ENCODE measurements around the gene ARL6IP6.
"Not testable (repeated sequence)": the region's sequence is repeated elsewhere in the genome, so short reads cannot be mapped to it uniquely, and the experiment has no call there.

The ARL6IP6 gene

DNA sequence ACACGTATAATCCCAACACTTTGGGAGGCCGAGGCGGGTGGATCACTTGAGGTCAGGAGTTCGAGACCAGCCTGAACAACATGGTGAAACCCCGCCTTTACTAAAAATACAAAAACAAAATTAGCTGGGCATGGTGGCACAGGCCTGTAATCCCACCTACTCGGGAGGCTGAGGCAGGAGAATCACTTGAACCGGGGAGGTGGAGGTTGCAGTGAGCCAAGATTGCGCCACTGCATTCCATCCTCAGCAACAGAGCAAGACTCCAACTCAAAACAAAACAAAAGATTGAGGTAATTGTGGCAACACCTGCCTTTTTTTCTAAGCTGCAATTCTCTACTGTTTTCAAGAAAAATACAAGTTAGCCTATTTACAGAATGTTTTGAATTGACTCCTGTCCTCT, 4.2 kb downstream of the ARL6IP6 start:
- DNase-seq (ENCODE audit: low read depth): not testable (repeated sequence)

DNA sequence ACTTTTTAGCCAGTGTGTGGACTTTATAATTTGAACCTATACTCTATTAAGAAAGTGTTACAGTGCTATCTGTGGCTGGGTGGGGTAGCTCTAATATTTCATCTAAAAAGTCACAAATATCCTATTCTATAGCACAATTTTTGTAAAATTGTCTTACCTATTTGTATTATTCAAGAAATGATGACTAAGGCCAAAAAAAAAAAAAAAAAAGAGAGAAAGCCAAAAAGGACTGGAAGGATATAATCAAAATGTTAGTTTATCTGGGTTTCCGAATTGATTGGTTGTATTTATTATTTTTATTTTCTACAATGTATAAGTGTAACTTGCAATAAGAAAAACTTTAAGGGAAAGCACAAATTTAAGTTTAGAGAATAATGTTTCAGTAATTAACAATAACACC, 5.5 kb downstream of the ARL6IP6 start:
- DNase-seq (ENCODE audit: low read depth): no peak

DNA sequence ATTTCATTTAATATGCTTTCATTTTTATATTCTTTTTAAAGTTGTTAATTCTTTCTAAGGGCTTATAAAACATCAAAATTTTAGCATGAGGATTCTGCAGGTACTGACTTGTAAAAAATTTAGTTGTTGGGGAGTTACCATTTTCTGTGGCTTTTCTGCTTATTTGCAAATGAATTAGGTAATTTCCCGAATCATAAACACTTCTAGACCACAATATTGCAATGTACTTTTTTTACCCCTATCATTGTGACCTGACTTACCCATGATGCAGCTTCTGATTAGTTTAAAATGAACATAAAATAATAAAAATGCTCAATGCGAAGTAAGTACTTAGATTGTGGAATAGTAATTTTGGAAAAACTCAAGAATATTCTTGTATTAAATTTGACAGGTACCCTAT, 11.4 kb downstream of the ARL6IP6 start:
- no peak for DNase-seq (ENCODE audit: low read depth)

DNA sequence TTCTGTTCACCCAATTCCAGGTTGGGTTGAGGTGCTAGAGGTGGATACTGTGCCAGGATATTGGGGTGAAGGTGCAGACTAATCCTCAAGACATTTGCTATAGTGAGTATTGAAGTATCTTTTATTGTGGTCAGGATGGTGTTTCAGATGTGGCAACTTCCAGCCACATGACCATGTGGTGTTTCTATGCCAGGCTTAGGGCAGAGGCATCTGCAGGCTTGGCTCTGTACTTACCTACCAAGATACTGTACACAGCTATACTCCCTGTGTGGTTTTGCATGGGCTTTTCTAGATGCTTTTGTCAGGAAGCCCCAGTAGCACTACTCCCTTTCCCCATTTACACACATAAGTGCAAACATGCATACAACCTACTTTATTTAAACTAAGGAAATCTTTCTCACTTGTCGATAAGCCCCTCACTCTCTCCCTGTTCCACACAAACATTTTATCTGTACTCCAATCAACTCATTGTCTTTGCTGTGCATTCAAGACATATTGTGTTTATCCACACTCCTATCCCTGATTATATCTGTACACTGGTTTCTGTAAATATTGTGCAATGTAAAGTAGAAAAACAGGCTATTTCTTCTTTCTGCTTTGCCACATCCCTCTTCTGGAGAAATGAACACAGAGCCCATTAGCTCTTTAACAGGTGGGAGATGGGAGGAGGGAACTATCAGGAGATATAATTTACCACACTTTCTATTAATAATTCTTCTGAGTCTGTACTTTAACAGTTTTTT, 12.3 kb downstream of the ARL6IP6 start:
- peak; percentile 70 for DNase-seq (ENCODE audit: low read depth)

DNA sequence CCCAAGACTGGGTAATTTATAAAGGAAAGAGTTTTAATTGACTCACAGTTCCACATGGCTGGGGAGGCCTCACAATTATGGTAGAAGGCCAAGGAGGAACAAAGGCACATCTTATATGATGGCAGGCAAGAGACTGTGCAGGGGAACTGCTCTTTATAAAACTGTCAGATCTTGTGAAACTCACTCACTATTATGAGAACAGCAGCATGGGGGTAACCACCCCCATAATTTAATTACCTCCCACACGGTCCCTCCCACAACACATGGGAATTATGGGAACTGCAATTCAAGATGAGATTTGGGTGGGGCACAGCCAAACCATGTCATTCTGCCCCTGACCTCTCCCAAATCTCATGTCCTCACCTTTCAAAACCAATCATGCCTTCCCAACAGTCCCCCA, 19.1 kb downstream of the ARL6IP6 start:
- DNase-seq (ENCODE audit: low read depth): not testable (repeated sequence)

DNA sequence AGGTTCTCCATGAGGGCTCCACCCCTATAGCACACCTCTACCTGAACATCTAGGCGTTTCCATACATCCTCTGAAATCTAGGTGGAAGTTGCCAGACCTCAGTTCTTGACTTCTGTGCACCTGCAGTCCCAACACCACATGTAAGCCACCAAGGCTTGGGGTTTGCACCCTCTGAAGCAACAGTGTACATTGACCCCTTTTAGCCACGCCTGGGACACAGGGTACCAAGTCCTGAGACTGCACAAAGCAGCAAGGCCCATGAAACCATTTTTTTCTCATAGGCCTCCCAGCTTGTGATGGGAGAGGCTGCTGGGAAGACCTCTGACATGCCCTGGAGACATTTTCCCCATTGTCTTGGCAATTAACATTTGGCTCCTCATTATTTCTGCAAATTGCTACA, 20.0 kb downstream of the ARL6IP6 start:
- no peak for DNase-seq (ENCODE audit: low read depth)

DNA sequence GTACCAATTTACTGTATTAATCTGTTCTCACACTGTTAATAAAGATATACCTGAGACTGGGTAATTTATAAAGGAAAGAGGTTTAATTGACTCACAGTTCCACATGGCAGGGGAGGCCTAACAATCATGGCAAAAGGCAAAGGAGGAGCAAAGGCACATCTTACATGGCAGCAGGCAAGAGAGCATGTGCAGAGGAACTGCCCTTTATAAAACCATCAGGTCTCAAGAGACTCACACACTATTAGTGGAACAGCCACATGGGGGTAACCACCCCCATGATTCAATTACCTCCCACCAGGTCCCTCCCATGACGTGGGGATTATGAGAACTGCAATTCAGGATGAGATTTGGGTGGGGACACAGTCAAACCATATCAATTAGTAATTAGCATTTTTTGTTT, 21.3 kb downstream of the ARL6IP6 start:
- not testable (repeated sequence) for DNase-seq (ENCODE audit: low read depth)

DNA sequence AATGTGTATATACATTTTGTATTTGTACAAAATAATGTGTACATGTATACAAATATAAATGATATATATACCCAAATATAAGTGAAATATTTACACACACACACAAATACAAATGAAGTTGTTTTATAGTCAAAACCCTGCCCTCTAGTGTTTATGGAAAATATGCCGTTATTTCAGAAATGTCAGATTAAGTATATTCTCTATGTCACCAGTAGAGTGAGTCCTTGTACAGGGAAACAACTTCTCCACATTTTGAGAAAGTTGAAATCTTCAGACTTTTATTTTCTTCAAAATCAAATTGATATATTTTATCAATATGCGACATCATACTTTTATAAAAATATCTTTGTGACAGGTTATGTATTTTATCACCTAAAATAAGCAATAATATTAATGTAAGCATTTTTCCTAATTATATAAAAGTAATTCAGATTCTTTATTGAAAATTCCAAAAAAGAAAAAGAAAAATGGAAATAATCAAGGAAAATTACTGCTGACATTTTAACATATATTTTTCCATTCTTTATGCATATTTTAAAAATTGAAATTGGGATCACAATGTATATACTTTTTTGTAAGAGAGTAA, 22.4 kb downstream of the ARL6IP6 start:
- DNase-seq (ENCODE audit: low read depth): peak; percentile 71

DNA sequence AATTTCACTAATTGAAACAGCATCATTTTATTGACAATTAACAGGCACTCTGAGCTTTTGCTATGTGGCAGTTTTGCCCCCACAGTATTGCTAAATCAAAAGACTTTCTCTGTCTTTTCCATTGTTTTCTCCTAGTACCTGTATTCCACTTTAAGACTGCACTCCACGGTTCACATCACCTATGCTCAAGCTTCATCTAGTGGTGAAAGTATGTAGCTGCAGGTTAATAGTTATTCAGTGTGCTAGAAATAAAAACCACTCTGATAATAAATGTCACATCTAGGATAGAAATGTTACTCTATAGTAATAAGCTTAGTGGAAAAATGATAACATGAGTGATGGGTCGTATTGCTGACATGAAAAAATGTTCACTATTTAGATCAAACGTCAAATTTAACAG, 24.6 kb downstream of the ARL6IP6 start:
- no peak for DNase-seq (ENCODE audit: low read depth)

DNA sequence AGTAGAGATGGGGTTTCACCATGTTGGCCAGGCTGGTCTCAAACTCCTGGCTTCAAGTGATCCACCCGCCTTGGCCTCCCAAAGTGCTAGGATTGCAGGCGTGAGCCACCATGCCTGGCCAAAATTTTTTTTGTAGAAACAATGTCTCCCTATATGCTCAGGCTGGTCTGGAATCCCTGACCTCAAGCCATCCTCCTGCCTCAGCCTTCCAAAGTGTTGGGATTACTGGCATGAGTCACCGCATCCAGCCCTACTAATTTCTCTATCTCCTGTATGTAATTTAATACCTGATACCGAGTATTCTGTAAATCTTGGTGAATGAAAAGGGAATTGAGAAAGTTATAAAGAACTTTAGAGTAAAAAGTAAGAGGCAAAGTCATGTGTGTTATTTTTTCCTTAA, 29.3 kb downstream of the ARL6IP6 start:
- DNase-seq (ENCODE audit: low read depth): peak; percentile 57

DNA sequence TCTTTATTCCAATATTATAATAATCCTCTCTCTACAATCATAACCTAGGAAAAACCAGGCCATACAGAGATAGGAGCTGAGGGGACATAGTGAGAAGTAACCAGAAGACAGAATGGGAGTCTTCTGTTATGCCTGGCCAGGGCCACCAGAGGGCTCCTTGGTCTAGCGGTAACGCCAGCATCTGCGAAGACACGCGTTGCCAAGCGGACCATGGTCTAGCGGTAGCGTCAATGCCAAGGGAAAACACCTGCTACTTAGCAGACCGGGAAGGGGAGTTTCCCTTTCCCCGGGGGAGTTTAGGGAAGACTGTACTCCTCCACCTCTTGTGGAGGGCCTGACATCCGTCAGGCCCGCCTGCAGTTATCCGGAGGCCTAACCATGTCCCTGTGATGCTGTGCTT, 36.6 kb downstream of the ARL6IP6 start:
- no peak for DNase-seq (ENCODE audit: low read depth)

DNA sequence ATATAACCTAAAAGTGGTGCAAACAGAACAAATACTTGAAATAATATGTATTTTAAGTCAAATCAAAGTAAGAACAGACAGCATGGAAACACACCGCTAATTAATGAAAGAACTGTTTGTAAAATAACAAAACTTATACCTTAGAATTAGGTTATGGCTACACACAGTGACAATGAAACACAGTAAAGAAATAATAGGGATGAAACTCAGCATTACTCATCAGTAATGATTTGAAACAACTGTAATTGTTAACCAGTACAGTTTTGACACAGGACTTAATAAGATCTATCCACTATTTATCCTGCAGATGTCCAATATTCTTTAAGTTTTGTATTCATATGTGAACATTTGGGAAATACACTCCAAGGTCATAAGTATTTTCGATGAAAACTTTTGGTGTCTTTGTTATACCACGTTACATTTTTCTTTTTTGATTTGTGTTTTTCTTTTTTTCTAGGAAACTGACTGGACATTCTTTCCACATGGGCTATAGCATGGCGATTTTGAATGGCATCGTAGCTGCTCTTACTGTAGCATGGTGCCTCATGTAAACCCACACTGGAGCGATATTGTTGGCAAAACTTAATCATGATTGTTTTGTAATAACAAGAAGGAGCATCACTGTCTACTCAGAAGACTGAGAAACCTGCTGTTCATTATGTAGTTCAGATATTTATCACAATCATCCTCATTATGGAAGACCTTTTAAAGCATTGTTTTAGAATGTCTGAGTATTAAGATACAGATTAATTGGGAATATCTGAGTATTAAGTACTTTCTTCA, 41.1 kb downstream of the ARL6IP6 start:
- no peak for DNase-seq (ENCODE audit: low read depth)

DNA sequence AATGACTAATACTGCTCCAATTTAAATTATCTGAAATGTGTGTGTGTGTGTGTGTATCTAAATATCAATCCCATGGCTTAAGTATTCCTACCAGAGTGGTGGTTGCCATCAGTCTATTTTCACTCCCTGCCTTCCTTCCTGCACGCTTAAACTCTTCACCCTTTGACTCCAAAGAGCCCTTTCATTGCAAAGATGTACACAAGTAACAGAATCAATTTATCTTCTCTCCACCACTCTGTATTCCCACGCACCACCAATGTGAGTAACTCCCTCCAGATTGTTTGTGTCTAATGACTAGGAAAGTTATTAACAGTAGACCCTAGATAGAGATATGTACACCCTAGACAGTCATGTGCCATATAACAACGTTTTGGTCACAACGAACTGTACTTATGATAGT, 42.8 kb downstream of the ARL6IP6 start:
- no peak for DNase-seq (ENCODE audit: low read depth)

DNA sequence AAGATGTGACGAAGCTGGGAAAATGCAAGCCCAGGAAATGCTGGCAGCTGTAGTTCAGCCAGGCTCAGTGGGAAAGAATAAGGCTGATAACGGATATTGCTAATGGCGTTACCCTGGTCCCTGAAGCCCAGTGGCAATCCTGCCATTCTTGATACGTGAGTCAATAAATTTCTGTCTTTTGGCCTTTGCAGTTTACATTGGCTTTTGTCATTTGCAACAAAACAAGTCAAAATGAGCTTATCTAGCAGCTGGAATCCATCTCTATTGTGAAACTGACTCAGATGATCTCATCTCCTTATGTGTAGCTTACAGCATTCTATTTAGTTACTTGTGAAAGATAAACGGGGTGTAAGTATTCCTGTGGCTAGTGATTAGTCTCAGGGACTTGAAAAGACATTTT, 43.8 kb downstream of the ARL6IP6 start:
- peak; percentile 95 for DNase-seq (ENCODE audit: low read depth)

DNA sequence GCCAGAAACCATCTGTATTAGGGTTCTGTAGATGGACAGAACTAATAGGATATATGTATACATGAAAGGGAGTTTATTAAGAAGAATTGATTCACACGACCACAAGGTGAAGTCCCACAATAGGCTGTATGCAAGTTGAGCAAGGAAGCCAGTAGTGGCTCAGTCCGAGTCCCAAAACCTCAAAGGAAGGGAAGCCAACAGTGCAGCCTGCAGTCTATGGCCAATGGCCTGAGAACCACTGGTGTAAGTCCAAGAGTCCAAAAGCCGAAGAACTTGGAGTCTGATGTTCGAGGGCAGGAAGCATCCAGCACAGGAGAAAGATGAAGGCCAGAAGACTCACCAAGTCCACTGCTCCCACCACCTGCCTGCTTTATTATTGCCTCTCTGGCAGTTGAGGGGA, 44.8 kb downstream of the ARL6IP6 start:
- DNase-seq (ENCODE audit: low read depth): not testable (repeated sequence)

DNA sequence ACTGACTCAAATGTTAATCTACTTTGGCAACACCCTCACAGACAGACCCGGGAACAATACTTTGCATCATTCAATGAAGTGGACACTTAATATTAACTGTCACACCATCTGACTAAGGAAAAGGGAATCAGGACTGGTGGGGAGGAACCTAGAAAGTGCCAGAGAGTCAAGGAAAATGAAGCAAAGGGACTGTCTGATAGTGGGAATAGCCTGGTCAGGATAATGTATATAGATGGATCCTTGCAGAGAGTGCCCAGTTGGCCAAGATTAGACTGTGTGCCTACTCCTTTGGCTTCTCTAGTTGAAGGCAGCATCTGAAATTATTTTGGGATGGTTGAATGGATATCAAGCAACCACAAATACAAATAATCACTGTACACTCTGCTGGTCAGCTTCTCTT, 45.2 kb downstream of the ARL6IP6 start:
- no peak for DNase-seq (ENCODE audit: low read depth)

DNA sequence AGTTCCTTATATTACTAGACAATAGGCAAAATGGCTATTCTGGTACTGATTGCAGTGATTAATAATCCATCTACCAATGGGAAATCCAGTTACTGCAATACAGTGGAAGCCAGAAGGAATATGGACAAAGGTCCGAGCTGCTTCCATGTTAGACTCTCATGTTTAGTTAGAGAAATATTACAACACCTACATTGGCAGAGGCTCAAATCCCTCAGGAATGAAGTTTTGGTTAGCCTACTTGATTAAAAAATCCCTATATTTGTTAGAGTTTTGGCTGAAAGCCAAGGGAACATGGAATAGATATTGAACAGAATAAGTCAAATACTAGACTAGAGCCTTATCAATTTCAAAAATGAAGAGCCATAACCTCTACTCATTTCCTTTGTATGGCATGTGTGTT, 48.5 kb downstream of the ARL6IP6 start:
- peak; percentile 63 for DNase-seq (ENCODE audit: low read depth)

DNA sequence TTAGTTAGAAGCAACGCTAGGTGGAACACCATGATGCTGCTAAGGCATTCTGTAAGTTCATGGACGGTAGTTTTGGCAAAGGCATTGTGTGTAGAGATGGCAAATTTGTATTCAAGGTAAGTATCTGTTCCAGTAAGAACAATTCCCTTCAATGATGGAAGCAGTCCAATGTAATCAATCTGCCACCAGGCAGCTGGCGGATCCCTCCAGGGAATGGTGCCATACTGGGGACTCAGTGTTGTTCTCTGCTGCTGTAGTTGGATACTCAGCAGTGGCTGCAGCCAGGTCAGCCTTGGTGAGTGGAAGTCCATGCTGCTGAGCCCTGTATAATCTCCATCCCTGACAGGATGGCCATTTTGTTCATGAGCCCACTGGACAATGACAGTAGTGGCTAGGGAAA, 62.8 kb downstream of the ARL6IP6 start:
- DNase-seq (ENCODE audit: low read depth): no peak

DNA sequence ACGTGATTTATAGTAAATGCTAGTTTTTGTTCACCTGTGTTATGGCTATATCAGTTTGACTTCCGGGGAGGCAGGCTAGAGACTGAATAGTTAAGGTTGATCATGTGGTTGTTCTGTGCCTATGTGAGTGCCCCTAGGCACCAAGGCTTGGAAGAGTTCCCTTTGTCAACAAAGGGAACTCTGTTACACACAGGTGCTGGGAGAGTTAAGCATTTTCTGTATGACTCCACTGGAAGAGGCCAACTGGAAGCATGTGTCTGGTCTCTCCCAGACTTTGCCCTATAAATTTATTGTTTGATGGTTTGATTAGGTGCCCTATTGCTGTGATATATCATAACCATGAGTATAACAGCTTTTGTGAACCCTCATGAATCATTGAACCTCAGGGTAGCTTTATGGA, 63.8 kb downstream of the ARL6IP6 start:
- no peak for DNase-seq (ENCODE audit: low read depth)

DNA sequence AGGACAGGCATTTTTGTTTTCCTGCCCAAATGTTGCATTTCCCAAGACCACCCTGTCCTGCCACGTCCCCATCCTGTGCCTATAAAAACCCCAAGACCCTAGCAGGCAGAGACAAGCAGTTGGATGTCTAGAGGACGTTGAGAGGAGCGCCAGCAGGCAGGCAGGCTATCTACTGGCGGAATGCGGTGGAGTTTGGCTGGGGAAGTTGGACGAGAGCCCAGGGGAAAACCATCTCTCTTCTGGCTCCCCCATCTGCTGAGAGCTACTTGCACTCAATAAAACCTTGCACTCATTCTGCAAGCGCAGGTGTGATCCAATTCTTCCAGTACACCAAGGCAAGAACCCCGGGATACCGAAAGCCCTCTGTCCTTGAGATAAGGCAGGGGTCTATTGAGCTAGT, 72.5 kb downstream of the ARL6IP6 start:
- DNase-seq (ENCODE audit: low read depth): no peak

DNA sequence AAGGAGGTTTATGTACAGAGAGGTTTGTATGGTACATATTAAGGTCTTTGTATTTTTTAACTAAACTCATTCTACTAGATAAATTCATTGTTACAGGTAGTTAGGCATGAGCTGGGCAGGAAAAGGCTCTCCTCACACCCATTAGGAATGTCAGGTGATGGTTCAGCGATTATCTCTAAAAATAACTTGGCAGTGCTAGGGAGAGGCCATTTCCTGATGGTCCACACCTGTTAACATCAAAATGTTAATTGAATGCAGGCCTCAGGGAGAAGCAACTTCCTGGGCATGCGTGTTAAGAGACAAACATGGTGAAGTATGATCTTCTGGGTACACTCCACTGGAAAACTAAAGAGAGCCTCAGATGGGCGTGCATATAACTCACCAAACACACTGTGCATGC, 73.6 kb downstream of the ARL6IP6 start:
- DNase-seq (ENCODE audit: low read depth): no peak

DNA sequence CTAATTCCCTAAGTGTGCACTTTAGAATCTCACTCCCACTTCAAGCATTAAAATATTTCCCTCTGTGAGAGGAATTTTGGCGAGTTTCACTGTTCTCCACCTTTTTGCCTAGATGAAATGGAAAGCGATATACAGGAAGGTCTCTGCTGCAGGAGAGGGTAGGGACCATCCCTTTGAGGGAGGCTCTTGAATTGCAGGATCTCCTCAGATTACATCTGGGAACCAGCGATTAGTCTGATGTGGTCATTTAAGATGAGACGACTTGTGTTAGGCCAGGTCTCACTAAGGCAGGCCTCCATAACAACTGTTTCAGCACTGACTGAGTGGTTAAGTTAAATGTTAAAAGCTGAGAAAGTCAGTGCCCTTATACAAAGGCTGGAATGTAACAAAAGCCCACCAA, 74.6 kb downstream of the ARL6IP6 start:
- no peak for DNase-seq (ENCODE audit: low read depth)

DNA sequence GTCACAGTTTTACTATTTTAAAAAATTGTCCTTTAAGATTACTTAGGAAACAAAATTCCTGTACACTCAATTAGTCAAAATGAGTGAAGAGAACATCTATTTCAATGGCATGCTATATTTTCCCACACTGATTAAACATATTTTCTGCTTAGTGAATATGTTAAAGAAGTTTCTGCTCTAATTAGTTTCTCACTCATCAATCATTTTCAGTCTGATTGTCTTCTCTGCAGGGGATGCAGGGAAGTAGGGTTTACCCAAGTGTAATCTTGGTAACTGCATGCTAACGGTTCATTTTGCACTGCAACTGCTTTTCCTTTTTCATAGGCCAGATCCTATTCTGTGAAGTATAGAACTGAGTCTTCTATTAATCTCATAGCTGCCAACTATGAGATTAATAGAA, 78.5 kb downstream of the ARL6IP6 start:
- no peak for DNase-seq (ENCODE audit: low read depth)

Measured in iris pigment epithelial cell (primary cell).